Limb (tissue), 2 donors: ENCODE results near the gene TRPC5OS.
A peak's percentile ranks its signal among the peaks of the same experiment; 100 is the strongest.

ENCODE experiments used
- DNase-seq, 2 donors: peaks; one replicate each; pipeline ENCODE4 v3.0.0-alpha.2; 2016; ENCODE audit errors: extremely low spot score in 2 of 2

TRPC5OS gene

DNA sequence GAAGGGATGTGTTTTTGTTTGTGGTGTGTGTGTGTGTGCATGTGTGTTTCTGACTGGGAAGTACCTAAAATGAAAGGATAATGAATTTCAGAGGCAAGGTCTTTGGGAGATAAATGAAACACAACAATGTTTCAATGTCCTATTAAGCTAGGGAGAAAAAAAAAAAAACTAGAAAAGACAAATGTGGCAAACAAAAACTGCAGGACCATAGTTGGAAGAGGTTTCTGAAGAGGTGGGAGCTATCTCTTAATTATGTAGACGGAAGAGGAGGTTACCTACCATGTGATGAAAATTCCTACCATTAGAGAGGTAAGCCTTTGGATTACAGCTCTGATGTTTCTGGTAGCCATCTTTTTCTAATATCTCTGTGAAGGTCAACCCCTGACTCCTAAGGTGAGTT lies at the start of gene TRPC5OS:
Gene TRPC5OS, plus strand, starts transcription at position 301 of the 400 bp plus-strand sequence. CDS start 25,669 bp downstream, outside the sequence.
- DNase-seq = no peak

DNA sequence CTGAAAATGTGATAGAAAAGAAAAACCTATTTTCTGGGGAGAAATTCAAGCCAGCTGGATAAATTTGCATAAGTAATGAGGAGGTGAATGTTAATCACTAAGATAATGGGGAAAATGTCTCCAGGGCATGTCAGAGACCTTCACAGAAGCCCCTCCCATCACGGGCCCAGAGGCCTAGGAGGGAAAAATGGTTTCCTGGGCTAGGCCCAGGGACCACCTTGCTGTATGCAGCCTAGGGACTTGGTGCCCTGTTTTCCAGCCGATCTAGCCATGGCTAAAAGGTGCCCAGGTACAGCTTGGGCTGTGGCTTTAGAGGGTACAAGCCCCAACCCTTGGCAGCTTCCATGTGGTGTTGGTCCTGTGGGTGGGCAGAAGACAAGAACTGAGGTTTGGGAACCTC lies 46.6 kb upstream of the TRPC5OS start:
- no peak for DNase-seq

DNA sequence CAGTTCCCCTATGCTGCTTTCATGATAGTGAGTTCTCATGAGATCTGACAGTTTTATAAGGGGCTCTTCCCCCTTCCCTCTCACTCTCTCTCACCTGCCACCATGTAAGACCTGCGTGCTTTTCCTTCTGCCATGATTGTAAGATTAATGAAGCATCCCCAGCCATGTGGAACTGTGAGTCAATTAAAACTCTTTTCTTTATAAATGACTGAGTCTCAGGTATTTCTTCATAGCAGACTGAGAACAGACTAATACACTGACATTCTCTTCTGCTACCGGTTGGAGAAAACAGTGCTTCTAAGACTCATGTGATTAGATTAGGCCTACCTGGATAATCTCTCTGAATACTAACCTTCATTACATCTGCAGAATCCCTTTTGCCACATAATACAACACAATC lies 45.4 kb upstream of the TRPC5OS start:
- no peak for DNase-seq

DNA sequence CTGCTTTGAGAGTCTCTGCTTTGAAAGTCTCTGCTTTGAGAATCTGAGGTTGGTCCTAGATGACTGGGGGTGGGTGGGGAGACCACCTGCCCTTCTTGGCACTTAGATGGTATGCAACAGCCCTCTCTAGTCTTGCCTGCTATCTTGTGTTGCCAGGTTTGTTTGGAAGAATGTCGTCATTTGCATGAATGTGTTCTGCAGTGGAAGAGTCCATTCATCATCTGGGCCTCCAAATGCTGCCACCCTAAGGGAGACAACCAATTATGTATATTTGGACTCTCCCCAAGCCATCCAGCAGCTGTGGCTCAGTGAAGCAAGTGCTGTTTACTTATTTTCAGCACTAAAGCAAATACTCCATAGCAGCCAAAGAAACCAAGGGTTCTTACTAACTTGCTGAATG lies 44.6 kb upstream of the TRPC5OS start:
- DNase-seq = no peak

DNA sequence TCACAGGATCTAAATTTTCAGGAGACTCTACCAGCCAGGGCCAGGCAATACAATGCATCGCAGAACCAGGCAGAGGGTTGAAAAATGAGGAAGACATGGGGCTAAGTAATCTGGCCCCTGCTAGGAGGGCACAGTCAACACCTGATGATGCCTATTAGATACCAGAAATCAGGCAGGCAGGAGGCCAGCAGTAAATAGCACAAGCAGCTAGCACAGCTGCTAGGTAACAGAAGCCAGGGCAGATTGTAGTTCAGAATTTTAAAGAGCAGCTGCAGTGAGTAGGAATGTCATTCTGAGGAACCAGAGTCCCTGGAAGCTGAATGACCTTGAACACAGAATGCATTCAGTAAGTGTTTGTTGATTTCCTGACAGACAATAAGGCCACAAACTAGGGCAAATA lies 38.8 kb upstream of the TRPC5OS start:
- DNase-seq = peak; percentile 13 to 24

DNA sequence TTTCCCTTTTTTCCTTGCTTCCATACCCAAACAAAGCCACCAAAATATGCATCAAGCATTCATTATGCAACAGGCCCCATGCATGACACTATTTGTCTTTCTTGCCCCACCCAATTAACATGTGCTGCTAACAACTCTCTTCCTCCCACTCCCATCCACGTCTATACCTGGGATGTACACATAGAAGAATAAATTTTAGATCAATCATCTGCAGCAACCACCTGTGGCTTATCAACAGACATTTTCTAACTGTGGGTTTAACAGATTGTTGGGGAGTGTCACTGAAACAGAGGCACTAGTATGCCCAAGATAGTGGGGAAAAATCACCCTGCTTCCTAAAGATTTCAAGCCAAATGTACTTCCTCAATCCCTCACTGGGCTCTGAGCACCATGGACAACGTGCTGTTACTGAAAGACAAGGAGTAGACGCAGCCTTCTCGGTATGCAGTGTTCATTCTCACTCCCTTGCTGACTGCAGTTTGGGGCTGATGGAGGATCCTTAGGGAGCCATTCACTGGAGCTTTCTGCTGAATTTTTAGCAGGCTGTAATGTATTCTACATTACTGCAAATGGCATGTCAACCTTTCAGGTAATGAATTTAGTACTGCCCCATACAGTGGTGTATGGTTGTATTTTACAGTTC lies 28.4 kb upstream of the TRPC5OS start:
- no peak for DNase-seq

DNA sequence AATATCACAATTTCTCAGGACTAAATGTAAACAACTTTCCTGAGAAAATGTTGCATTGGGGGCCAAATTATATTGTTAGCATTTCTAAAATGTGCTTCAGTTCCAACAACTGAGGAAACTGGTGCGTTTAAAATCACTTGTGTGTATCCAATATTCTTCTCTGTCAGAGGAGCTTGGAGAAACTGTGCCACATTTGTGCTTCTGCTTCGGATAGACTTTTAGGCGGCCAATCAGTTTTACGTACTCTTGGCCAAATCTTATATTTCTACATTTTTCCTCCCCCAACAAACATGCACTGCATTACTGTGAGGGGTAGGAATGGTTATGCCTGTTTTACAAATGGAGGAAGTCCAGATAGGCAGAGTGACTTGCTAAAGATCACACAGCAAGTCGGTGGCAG lies 27.4 kb upstream of the TRPC5OS start:
- no peak for DNase-seq

DNA sequence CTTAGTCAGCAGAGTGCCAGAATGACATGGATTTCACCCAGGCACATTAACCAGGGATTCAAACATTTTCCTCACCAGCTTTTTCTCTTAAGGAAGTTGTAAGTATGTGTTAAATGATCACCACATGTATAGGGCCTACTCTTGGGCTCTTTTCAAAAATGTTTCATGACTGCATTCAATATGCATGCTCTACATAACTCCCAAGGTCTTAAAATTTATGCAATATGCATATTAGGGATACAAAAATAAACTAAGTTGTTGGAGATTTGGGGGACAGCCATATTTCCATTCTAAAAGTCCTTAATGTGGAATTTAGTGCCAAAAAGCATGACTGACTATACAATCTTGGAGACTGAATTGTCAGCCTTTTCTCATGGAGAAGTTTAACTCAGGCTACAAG lies 25.0 kb upstream of the TRPC5OS start:
- no peak for DNase-seq

DNA sequence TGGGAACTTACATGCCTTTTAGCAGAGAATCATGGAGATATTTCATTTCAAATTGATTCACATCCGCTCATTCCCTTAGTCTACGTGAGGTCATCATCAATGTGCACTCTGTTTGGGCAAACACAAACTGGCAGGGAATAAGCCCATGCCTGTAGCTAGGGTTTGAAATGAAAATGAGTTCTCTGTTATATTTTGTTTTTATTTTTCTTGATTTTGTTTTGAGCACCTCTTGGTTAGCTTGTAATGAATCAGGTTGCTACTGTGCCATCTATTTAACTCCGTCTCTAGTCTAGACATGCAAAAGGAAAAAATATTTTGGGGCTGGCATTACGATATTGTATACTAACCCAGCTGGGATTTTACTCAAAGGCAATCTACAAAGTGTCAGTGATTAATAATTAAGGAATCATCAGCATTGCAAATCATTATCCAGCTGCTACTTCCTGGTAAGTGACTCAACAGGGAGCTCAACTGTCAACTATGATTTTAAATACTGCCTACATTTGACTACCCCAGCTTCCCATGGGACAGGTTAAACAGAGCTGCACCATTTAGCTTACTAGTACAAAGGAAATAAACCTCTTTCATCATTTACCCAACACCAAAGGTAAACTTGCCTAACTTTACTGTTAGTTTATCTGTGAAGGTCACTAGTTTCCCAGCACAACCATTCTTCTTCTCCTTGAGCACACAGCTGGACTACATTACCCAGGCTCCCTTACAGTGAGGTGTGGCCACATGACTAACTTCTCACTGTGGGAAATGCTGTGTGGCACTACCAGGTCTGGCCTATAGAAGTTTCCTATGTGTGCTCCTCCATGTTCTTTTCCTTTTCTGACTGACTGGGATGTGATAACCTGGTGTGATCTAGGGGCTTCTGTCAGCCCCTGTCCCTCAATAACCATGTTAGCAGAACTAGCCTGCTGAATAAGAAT lies 21.2 kb upstream of the TRPC5OS start:
- DNase-seq = no peak

DNA sequence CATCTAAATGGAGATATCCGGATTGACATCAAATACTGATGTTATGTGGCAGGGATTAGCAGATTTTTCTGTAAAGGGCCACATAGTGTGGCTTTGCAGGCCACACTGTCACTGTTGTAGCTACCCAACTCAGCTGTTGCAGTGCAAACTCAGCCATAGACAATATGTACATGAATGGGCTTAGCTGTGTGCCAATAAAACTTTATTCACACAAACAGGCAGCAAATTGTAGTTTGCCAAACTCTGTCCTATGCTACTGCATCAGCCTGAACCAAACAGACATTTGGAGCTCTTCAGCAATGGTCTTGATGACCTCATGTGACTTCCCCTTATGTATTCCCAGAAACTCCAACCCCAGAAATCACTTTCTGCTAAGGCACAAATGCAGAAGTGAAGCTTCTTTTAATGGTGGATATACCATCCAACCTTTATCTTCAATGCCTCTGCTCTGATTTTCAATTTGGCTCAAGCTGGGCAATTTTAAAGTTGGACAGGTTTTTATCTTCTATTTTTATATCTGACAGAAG lies 18.4 kb upstream of the TRPC5OS start:
- no peak for DNase-seq

DNA sequence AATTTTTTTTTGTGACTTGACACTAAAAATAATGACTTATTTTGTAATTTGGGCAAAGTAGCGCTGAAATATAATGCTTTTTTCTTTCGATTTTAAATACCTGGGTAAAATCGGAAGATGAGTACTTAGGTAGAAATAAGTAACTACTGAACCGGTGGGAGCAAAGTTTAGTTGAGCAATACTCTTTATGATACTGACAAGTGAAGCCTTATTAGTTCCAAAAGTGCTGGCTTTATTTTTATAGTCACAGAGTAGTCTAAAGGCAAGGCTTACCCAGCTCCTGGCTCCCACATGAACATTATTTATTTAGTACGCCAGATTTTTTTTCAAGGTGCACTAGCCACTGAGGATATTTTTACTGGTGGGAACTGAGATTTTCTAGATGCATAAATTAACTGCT lies 14.4 kb upstream of the TRPC5OS start:
- DNase-seq = no peak

DNA sequence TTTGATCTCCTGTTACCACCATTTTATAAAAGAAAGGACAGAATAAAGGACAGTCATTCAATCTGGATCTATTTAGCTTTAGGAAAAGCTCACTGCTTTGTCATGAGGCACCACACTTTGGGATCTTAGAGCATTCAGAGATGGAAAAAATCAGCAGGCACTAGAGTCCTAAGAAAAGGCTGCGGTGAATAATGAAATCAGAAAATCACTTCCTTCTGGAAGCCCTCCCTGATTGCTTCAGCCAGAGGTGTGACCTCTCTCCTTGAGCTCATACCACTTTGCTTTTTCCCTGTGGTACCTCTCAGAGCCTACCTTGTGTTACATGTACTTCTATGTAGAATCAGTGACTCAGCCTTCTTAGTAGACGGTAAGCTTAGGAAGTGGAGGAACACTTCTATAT lies 8.7 kb upstream of the TRPC5OS start:
- no peak for DNase-seq

DNA sequence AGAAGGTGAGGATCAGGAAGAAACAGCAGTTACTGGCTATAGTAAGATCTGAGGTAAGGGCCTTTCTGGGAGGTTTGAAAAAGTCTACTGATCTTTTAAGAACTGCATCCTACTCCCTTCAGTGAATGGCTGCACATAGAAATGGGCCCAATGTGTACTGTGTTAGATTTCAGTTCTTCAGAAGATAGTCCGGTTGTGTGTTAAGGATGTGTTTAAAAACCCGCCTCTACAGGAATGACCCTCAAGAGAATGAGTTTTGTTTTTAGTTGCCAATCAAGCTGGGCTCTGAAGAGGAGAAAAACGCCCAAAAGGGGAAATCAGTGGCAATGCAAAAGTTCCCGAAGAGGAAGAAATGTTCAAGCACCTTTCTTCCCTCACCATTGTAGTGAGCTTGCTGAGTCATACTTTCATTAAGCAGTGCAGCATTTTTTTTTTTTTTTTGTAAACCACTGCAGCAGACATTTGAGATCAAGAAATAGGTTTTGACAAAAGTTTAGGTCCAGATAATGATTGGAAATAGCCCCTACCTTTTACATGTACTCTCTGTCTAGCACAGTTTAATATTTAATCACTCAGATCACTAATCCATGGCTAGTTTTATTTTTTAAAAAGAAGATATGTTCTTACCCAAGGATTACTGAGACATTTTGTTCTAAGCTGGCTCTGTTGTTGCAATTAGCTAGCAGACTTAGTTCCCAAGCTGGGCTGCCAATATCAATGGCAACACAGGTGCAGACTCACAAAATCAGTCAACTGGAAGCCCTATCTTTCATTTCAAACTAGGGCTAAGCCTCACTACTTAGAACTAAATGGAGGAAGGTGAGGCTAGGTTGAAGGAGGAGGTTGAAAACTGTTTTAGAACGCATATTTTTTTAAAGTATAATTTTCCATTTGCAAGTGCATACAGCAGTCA lies 7.0 kb upstream of the TRPC5OS start:
- no peak for DNase-seq

DNA sequence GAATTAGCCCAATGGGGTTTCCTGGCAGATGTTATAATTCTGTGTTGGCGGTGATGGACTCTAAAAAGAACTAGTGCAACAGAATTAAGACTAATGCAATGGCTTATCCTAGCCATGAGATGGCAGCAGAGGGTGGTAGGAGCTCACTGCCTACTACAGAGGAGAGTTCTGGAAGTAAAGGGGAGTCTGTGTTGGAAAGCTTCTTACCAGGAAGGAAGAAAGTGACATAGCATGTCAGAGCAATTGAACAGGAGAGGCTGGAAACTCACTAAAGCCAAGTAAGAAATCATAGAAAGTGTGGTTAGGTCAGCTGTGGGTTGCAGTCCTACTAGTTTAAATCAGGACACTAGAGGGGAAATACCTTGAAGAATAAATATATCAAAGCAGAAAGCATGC lies 6.3 kb upstream of the TRPC5OS start:
- peak; percentile 35 to 63 for DNase-seq

DNA sequence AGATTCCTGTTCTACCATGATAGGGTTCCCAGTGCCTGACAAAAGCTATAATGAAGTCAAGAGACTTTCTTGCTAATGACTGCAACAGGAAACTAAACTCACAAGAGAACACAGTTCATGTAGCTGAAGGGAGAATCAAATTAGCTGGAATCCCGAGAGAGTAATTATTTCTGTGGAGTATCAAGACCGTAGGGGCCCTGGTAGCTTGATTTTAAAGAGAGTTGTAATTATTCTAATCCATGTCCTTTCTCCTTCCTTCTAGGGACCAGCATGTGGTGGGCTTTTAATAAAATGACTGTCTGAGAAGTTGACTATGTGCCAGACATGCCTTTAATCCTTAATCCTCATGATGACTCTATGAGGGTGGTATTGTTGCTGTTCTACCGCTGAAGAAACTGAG lies 1.7 kb upstream of the TRPC5OS start:
- DNase-seq = no peak

DNA sequence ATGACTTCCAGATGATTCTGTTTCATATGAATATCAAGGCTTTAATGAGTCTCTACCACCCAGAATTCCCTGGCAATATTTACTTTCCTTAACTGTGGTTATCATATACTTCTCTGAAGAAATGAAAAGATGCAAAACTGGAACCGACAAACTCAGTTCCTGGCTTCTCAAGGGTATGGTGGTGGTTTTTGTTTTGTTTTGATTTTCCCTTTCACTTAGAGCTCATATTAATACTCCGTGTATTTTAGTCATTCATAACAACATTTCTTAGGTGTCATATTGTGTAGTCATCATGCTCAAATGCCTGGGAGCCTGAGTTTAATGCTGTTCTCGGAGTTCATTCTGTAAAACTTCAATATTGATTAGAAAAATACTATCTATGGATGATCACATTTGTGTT lies 665 bp downstream of the TRPC5OS start:
- DNase-seq = no peak

DNA sequence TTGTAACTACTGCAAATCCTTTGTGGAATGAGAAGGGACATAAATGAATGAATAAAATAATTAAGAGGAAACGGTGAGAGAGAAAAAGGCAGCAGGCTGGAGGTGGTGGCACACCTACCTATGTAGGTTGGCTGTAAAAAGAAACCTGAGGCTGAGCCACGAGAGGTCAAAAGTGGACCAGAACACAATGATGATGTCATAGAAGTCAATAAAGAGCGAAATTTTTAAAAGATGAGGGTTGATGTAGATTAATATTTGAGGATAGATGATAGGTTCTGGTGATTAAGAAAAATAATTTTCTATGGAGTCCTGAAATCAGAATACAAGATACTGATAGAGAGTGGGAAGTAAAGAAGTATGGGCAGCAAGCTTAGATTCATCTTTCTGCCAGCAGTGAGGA lies 1.7 kb downstream of the TRPC5OS start:
- no peak for DNase-seq

DNA sequence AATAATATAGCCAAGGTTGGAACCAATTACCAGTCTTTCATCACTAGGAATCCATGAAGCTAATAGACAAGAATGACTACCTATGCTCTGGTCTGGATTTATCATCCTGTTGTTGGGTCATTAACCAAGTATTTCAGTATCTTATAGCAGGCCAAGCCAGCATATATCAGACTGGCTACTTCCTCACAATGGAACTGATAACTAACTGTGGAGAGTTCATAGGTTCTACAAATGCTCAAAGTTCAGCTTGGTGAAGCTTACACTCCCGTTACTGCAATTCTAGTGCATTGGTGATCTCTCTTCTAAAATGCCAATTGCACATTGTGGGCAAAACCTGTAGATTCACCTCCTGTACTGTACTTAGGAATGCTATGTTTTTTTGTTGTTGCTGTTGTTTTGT lies 4.8 kb downstream of the TRPC5OS start:
- DNase-seq = no peak

DNA sequence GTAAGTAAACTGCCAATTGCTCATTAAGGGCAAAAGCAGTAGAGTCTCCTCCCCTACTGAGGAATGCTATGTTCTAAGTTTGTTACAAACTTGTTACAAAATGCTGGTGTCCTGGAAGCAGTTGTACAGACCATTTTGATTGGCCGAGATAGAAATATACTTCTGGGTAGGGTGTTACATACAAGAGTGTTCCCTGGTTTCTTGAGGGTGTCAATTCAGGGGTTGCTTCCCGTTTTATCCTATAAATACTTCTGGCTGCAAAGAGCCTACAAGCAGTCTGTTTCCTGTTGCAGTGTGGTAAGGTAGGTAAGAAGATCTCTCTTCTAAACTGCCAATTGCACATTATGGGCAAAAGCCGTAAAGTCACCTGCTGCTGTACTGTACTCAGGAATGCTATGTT lies 5.7 kb downstream of the TRPC5OS start:
- DNase-seq = no peak

DNA sequence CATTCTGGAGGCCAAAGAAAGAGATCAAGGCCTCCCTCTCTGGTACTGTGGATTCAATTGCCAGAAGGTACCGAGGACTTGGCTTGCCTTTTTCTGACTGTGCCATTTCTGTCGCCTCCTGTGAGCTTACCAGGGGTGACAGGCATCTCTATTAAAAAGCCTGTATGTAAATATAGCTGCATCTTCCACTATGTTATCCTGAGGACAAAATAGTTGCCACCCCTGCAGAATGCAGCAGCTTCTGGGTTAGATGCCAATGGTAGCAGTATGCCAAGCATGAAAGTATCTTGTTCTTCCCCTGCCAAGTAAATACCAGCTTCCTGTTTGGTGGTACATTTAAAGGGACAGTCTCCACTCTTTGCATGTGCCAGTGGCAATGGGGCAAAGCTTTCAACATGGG lies 10.7 kb downstream of the TRPC5OS start:
- DNase-seq = no peak

DNA sequence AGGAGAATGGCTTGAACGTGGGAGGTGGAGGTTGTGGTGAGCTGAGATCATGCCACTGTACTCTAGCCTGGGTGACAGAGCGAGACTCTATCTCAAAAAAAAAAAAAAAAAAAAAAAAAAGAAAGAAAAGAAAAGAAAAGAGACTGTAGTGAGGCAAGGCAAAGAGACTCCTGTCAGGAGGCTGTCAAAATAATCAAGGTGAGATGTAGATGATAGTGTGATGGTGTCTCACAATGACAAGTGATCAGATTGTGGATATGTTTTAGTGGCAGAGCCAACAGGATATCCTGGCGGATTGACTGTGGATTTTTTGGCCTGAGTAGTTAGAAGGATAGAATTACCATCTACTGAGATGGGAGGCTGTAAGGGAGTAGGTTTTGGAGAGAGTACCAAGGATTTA lies 12.6 kb downstream of the TRPC5OS start:
- DNase-seq = no peak

DNA sequence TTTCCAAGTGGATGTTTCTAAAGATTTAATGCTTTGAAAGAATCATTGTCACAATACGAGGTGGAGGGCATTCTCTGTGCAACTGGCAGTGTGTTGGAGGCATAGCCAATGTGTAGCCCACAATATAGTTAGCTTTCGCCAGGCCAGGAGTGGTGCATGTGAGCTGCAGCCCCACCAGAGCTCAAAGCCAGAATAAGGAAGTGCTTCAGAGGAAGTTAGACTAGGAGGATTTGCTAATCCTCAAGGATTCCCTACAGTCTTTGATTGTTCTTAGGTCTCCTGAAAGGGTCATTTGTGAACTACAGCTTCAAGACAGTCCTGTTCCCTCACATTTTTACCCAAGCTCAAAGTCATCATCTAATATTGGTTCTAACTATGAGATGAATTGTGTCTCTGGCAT lies 16.4 kb downstream of the TRPC5OS start:
- no peak for DNase-seq
